OCI-LY1 (cell line): ENCODE results near the gene AAK1.

Experiments used
- H2AFZ ChIP-seq: fragments of 200-600 bp; sonication (generic), shearing (Covaris generic); 2 replicates; pipeline ENCODE4 v1.6.0; 2014; ENCODE audit warnings: antibody characterized with exemption, mild to moderate bottlenecking, low read length
- H3F3A ChIP-seq: fragments of 200-600 bp; sonication (generic), shearing (Covaris generic); 2 replicates; pipeline ENCODE4 v1.6.0; 2014; ENCODE audit warnings: mild to moderate bottlenecking, antibody characterized with exemption, low read length, moderate library complexity; ENCODE audit not compliant: insufficient read depth
- H3K27ac ChIP-seq: fragments of 200-600 bp; sonication (generic); 2 replicates; pipeline ENCODE4 v1.5.1; 2014; ENCODE audit warnings: low read length, mixed run types, mild to moderate bottlenecking, low read depth; ENCODE audit not compliant: poor library complexity, severe bottlenecking
- H3K27me3 ChIP-seq: fragments of 200-600 bp; sonication (generic); 2 replicates; pipeline ENCODE4 v1.6.0; 2014; ENCODE audit warnings: antibody characterized with exemption, mild to moderate bottlenecking, low read length, moderate library complexity; ENCODE audit not compliant: insufficient read depth
- H3K36me3 ChIP-seq: fragments of 200-600 bp; sonication (generic); 2 replicates; pipeline ENCODE4 v1.6.1; 2014; ENCODE audit warnings: mild to moderate bottlenecking, antibody characterized with exemption, low read length, moderate library complexity, mixed read lengths; ENCODE audit not compliant: insufficient read depth
- H3K4me1 ChIP-seq: fragments of 200-600 bp; sonication (generic); 2 replicates; pipeline ENCODE4 v1.5.1; 2014; ENCODE audit warnings: mild to moderate bottlenecking, low read length, moderate library complexity; ENCODE audit not compliant: insufficient read depth, severe bottlenecking
- H3K4me2 ChIP-seq: fragments of 200-600 bp; sonication (generic), shearing (Covaris generic); 2 replicates; pipeline ENCODE4 v1.6.1; 2014; ENCODE audit warnings: low read length
- H3K4me3 ChIP-seq: fragments of 200-600 bp; sonication (generic); 2 replicates; pipeline ENCODE4 v1.5.1; 2014; ENCODE audit warnings: low read length, low read depth, mild to moderate bottlenecking, mixed read lengths; ENCODE audit not compliant: poor library complexity, severe bottlenecking
- H3K79me2 ChIP-seq: fragments of 200-600 bp; shearing (Covaris generic); 2 replicates; pipeline ENCODE4 v1.6.1; 2016; ENCODE audit warnings: mixed run types, low read length, mixed read lengths; ENCODE audit not compliant: insufficient read depth
- H3K9ac ChIP-seq: fragments of 200-600 bp; sonication (generic), shearing (Covaris generic); 2 replicates; pipeline ENCODE4 v1.6.1; 2014; ENCODE audit warnings: mild to moderate bottlenecking, low read length, mixed read lengths
- H3K9me2 ChIP-seq: fragments of 200-600 bp; sonication (generic), shearing (Covaris generic); 2 replicates; pipeline ENCODE4 v1.6.1; 2014; ENCODE audit warnings: low read depth, mild to moderate bottlenecking, low read length, mixed read lengths
- H3K9me3 ChIP-seq: fragments of 200-600 bp; shearing (Covaris generic); 2 replicates; pipeline ENCODE4 v1.6.1; 2014; ENCODE audit warnings: low read length, mixed read lengths
- H4K20me1 ChIP-seq: fragments of 200-600 bp; sonication (generic), shearing (Covaris generic); 2 replicates; pipeline ENCODE4 v1.6.0; 2016; ENCODE audit warnings: mild to moderate bottlenecking, low read length; ENCODE audit not compliant: insufficient read depth
- CTCF ChIP-seq: fragments of 200-600 bp; sonication (generic), shearing (Covaris generic); IDR thresholded peaks from 2 replicates; pipeline ENCODE4 v1.5.1; 2017; ENCODE audit warnings: mild to moderate bottlenecking, antibody characterized with exemption, low read length, moderate library complexity, mixed read lengths
- EZH2 ChIP-seq: fragments of 200-600 bp; sonication (generic), shearing (Covaris generic); IDR thresholded peaks from 2 replicates; pipeline ENCODE4 v1.8.0; 2017; ENCODE audit warnings: borderline replicate concordance, mixed run types, mild to moderate bottlenecking, antibody characterized with exemption, low read length, moderate library complexity, mixed read lengths

Gene AAK1

GRCh38 chr2:69629921-69630608 is 13.5 kb downstream of the AAK1 start:
- H3K4me1 ChIP-seq: peaks cover 5% of the 10 kb centered on the region
- H4K20me1 ChIP-seq: no peaks in the 10 kb centered on the region
- no peaks in the 10 kb centered on the region for H3K9me2 ChIP-seq
- no peak for TF ChIP-seq CTCF
- TF ChIP-seq EZH2: no peak
- no peaks in the 10 kb centered on the region for H3K9me3 ChIP-seq
- H3K27me3 ChIP-seq: no peaks in the 10 kb centered on the region
- H3K4me3 ChIP-seq: no peak overlapping the region
- no peaks in the 10 kb centered on the region; the same call in 1 of the 2 replicates for H3K36me3 ChIP-seq
- 0 out of 2 replicates have a peak, but pooled peaks cover 2% of the 10 kb centered on the region for H3K79me2 ChIP-seq
- no peak overlapping the region for H3K9ac ChIP-seq
- H3F3A ChIP-seq: no peaks in the 10 kb centered on the region
- no peak overlapping the region for H3K4me2 ChIP-seq
- no peak overlapping the region for H2AFZ ChIP-seq
- no peak overlapping the region for H3K27ac ChIP-seq

- H3K36me3 ChIP-seq: peaks cover 2% of the 10 kb centered on the region
- peaks cover 5% of the 10 kb centered on the region for H3K4me1 ChIP-seq
- H3K9ac ChIP-seq: no peak overlapping the region
- H3K9me2 ChIP-seq: no peaks in the 10 kb centered on the region
- H3K4me3 ChIP-seq: no peak overlapping the region
- H3K4me2 ChIP-seq: no peak overlapping the region
- 0 out of 2 replicates have a peak, but pooled peaks cover 6% of the 10 kb centered on the region for H3K79me2 ChIP-seq
- no peak overlapping the region for H3K27ac ChIP-seq
- TF ChIP-seq EZH2: no peak
- no peak for TF ChIP-seq CTCF
- H4K20me1 ChIP-seq: no peaks in the 10 kb centered on the region
- no peak overlapping the region for H2AFZ ChIP-seq
- H3K27me3 ChIP-seq: no peaks in the 10 kb centered on the region
- H3K9me3 ChIP-seq: no peaks in the 10 kb centered on the region
- no peaks in the 10 kb centered on the region for H3F3A ChIP-seq
Observed at GRCh38 chr2:69628325-69629021, 15.1 kb downstream of the AAK1 start.

- no peaks in the 10 kb centered on the region for H3F3A ChIP-seq
- no peak overlapping the region for H3K4me2 ChIP-seq
- no peak overlapping the region for H2AFZ ChIP-seq
- H3K27me3 ChIP-seq: no peaks in the 10 kb centered on the region
- no peak overlapping the region for H3K9ac ChIP-seq
- H3K4me3 ChIP-seq: no peak overlapping the region
- H3K36me3 ChIP-seq: peaks cover 5% of the 10 kb centered on the region
- 0 out of 2 replicates have a peak, but pooled peaks cover 6% of the 10 kb centered on the region for H3K79me2 ChIP-seq
- no peaks in the 10 kb centered on the region for H4K20me1 ChIP-seq
- H3K4me1 ChIP-seq: peaks cover 5% of the 10 kb centered on the region
- no peak for TF ChIP-seq EZH2
- TF ChIP-seq CTCF: no peak
- H3K27ac ChIP-seq: no peak overlapping the region
- H3K9me3 ChIP-seq: no peaks in the 10 kb centered on the region
- no peaks in the 10 kb centered on the region for H3K9me2 ChIP-seq
Observed at GRCh38 chr2:69625078-69625795, 18.3 kb downstream of the AAK1 start.
